ENCODE data around the gene PLA2G2D. TPM values are rescaled to one million over a fixed set of nuclear protein-coding genes. Genes with fewer than 3 reads are reported as not detected.

PLA2G2D gene
- total and polyA plus RNA-seq, 2 of the 13 experiments (the other 11 are each of a cell fraction or from before 2014, with no cell fraction given) = not detected

- 30% methylated on average over 2 of the region's 4 CpGs for WGBS (ENCODE audit: low lambda C conversion rate)
- no peak for FAIRE-seq
- intact Hi-C loops (cut with micrococcal nuclease; ENCODE audit: unreplicated experiment) = no loop called here
Measured at GRCh38 chr1:20109223-20109856, 10.0 kb downstream of the PLA2G2D start.

More at GRCh38 chr1:20109223-20109856, 10.0 kb downstream of the PLA2G2D start:
- H3K9me3 ChIP-seq (ENCODE audit: low read length) = no peaks in the 10 kb centered on the region
- no peaks in the 10 kb centered on the region for H4K20me1 ChIP-seq (ENCODE audit: insufficient read depth, low read length)
- CTCF ChIA-PET (ENCODE audit: low intra/inter-chr PET ratio, low total read pairs) = no interaction called here
- BruUV-seq (replicated peaks) = no TSS peak
- peaks cover 7% of the 10 kb centered on the region; the same call in 1 of the 2 replicates for H3K4me1 ChIP-seq (ENCODE audit: insufficient read depth, low read length)
- in situ Hi-C loops (cut with HindIII; ENCODE audit: extremely low pct_ligation_motif_present, low pct_unique_long_range_greater_than_20kb) = no loop called here
- no peak overlapping the region for H3K9ac ChIP-seq (ENCODE audit: insufficient read depth, low read depth, low read length)
- POLR2A ChIA-PET = no interaction called here
- TF ChIP-seq MXD1 (CRISPR knock-in tag; IDR thresholded peaks at IDR 0.05) (no peak), ZNF143 (CRISPR knock-in tag; IDR thresholded peaks at IDR 0.05) (no peak), CHCHD3 (CRISPR knock-in tag; IDR thresholded peaks at IDR 0.05) (no peak), ZNF367 (CRISPR knock-in tag; IDR thresholded peaks at IDR 0.05; ENCODE audit: borderline replicate concordance) (no peak), ZNF503 (CRISPR knock-in tag; IDR thresholded peaks at IDR 0.05) (no peak), NCOA2 (CRISPR knock-in tag; IDR thresholded peaks at IDR 0.05) (no peak), ZNF556 (CRISPR knock-in tag; IDR thresholded peaks at IDR 0.05; ENCODE audit: borderline replicate concordance) (no peak), CTCF (CRISPR knock-in tag; IDR thresholded peaks at IDR 0.05) (no peak), FOXA3 (CRISPR knock-in tag; IDR thresholded peaks at IDR 0.05) (no peak), TBX3 (IDR thresholded peaks at IDR 0.05; ENCODE audit: borderline replicate concordance) (no peak), ZNF563 (CRISPR knock-in tag; IDR thresholded peaks at IDR 0.05) (no peak), ZNF558 (CRISPR knock-in tag; IDR thresholded peaks at IDR 0.05; ENCODE audit: borderline replicate concordance) (no peak), THRA (CRISPR knock-in tag; IDR thresholded peaks at IDR 0.05; ENCODE audit: borderline replicate concordance) (no peak), PBX3 (CRISPR knock-in tag; IDR thresholded peaks at IDR 0.05; ENCODE audit: borderline replicate concordance) (no peak), ZBTB7B (CRISPR knock-in tag; IDR thresholded peaks at IDR 0.05) (no peak), GMEB1 (CRISPR knock-in tag; IDR thresholded peaks at IDR 0.05; ENCODE audit: borderline replicate concordance) (no peak)
- H3K4me2 ChIP-seq (ENCODE audit: low read depth, low read length) = no peak overlapping the region
- ATAC-seq = no peak
- DNase-seq (ENCODE audit: low spot score) = no peak
- no peak overlapping the region for H3K27ac ChIP-seq (ENCODE audit: extremely low read length, insufficient read depth, low read length)
- H3K27me3 ChIP-seq (ENCODE audit: control insufficient read depth in 1 of 2, insufficient read depth in 2 of 2, low read length in 2 of 2) = peaks cover 0 to 4% of the 10 kb centered on the region in 2 experiments; a peak in 2 of 5 replicates
- no peaks in the 10 kb centered on the region for H3K36me3 ChIP-seq (replicated peaks in 1 of 2; ENCODE audit: control insufficient read depth in 1 of 2, insufficient read depth in 2 of 2, low read length in 2 of 2)
- no peak overlapping the region for H3K4me3 ChIP-seq (replicated peaks in 1 of 3; ENCODE audit: insufficient read depth in 1 of 3, low read depth in 2 of 3, low read length in 3 of 3)
- no peaks in the 10 kb centered on the region for H3K79me2 ChIP-seq (ENCODE audit: insufficient read depth, low read length)
- H2AFZ ChIP-seq (ENCODE audit: low read length) = no peak overlapping the region
